Astrocyte of the hippocampus (primary cell): ENCODE measurements around the gene CD22.
"Not testable (repeated sequence)": the region's sequence is repeated elsewhere in the genome, so short reads cannot be mapped to it uniquely, and the experiment has no call there.

Source experiments
- DNase-seq: peaks from one replicate; pipeline ENCODE4 v3.0.0; 2011; ENCODE audit warnings: low read depth, low spot score

CD22 gene

DNA sequence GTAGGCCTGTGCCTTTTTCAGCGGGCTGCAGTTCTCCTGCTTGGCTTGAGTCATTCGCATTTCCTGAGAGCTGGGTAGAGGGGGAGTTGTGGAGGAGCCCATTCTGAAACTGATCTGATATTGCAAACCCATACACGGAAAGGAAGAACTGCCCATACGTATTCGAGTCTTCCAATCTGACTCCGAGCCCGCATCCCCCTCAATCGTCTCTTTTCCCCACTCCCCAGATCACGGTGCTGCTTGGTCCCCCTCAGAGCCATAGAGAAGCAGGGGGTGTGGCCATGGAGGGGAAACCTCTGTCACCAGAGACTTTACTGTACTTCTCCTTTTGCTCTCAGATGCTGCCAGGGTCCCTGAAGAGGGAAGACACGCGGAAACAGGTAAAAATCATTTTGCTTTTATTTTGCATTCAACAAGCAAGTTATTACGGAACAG is at the start of gene CD22:
Gene CD22 (plus strand): TSS at position 337 of the 435 bp plus-strand sequence. CDS start 2,854 bp downstream, outside the sequence.
- no peak for DNase-seq

DNA sequence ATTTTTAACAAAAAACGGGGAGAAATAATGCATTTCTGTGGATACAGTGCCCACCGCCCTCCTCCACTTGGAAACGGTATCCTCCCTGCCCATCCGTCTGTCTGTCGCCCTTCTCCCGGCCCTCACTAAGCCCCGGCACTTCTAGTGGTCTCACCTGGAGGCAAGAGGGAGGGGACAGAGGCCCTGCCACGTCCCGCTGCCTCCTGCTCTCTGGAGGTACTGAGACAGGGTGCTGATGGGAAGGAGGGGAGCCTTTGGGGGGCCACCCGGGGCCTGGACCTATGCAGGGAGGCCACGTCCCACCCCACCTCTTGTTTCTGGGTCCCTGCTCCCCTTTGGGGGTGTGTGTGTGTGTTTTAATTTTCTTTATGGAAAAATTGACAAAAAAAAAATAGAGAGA is 49.6 kb upstream of the CD22 start:
- no peak for DNase-seq

DNA sequence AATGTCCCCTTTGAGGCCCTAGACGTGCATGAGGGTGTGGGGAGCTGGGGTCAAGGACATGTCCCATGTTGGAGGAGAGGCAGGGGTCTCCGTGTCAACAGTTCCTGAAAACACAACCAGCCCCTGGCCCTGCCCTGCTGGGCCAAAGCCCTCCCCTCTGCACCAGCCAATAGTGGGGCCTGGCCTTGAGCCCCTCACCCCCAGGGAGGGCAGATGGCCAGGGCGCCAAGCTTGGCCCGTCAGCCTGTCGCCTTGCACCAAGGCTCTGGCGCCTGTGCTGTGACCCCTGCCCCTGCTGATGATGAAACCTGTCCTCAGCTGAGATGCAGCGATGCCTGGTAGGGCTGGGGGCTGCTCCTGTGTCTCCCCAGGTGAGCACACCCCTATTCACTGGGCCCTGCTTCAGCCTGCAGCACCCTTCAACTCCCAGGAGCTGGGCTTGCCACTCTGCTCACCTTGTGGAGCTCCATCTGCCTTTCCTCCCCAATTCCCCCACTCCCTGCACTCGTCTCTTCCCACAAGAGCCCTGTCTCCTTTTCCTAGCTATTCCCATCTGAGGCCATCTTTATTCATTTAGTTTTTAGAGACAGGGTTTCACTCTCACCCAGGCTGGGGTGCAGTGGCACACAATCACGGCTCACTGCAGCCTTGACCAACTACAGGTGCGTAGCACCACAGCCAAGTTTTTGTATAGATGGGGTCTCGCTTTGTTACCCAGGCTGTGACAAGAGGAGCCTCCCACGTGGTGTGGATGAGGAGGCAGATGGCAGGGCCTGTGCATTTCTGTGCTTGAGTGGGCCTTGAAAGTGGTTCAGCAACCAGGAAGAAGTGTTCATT is 48.8 kb upstream of the CD22 start:
- no peak for DNase-seq

DNA sequence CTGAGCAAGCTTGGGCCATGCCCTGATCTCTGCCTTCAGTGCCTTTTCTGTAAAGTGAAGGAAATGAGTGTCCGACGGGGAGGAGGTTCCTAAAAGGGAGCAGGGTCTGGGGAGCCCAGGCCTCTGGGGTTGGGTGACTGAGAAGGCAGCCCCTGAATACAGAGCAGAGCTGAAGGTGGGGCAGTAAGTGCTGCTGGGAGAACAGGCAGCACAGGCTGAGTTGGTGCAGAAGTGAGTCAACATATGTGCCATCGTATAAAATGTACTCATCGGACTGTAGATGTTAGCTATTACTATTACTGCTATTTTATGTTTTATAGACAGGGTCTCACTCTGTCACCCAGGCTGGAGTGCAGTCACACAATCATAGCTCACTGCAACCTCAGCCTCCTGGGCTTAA is 47.7 kb upstream of the CD22 start:
- no peak for DNase-seq

DNA sequence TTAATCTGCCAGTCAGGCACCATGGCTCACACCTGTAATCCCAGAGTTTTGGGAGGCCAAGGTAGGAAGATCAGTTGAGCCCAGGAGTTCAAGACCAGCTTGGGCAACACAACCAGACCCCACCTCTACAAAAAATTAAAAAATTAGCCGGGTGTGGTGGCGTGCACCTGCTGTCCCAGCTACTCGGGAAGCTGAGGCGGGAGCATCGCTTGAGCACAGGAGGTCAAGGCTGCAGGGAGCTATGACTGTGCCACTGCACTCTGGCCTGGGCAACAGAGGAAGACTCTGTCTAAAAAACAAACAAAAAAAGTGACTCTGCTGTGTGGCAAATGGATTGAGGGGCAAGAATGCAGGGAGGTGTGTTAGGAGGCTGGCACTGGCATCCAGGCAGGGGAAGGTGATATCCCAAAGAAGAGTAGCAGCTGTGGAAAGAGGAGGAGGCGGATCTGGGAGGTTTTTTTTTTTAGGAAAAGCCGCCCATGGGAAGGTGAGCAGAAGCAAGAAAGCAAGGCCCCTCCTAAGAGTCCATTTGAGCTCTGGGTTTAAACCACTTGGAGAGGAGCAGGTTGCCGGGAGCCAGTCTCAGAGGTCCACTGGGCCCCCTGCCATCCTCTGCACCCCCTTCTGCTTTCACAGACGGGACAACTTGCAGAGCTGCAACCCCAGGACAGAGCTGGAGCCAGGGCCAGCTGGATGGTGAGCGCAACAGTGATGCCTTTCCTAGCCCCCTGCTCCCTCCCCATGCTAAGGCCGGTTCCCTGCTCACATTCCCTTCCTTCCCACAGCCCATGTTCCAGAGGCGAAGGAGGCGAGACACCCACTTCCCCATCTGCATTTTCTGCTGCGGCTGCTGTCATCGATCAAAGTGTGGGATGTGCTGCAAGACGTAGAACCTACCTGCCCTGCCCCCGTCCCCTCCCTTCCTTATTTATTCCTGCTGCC is 44.6 kb upstream of the CD22 start:
- no peak for DNase-seq

DNA sequence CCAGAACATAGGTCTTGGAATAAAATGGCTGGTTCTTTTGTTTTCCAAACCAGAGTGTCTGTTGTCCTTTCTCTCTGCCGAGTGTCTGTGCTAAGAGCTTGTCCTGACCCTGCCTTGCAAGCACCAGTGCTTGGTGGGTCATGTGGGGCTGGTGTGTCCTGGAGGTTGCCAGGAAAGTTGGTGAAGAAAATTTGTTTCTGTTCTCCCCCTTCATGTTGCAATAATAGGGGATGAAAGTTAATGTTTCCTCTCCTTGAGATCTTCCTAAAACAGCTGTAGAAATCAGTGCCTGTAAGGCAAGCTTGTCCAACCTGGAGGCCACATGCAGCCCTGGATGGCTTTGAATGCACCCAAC is 43.9 kb upstream of the CD22 start:
- DNase-seq: no peak

DNA sequence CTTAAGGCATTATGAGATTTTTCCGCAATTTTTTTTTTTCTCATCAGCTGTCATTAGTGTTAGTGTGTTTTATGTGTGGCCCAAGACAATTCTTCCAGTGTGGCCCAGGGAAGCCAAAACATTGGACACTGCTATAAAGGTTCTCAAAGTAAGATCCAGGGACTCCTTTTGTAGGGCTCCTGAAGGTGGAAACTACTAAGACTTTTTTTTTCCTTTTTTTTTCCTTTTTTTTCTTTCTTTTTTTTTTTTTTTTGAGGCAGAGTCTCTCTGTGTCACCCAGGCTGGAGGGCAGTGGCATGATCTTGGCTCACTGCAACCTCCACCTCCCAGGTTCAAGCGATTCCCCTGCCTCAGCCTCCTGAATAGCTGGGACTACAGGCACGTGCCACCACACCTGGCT is 43.5 kb upstream of the CD22 start:
- not testable (repeated sequence) for DNase-seq

DNA sequence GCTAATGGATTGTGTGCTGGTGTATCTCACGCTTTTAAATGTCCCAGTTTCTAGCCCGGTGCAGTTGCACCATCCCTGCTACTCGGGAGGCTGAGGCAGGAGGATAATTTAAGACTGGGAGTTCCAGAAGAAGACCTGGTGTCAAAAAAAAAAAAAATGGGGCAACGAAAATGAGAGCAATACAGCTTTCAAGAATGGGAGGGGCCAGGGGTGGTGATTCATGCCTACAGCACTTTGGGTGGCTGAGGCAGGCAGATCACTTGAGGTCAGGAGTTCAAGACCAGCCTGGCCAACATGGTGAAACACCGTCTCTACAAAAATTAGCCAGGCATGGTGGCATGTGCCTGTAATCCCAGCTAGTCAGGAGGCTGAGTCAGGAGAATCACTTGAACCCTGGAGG is 42.9 kb upstream of the CD22 start:
- DNase-seq: not testable (repeated sequence)

DNA sequence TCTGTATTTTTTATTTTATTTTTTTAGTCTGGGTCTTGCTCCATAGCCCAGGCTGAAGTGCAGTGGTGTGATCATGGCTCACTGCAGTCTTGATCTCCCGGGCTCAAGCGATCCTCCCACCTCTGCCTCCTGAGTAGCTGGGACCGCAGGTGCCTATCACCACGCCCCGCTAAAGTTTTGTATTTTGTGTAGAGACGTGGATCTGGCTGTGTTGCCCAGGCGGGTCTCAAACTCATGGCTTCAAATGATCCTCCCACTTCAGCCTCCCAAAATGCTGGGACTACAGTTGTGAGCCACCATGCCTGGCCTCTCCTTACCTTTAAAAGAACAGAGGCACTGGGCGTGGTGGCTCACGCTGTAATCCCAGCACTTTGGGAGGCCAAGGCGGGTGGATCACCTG is 41.3 kb upstream of the CD22 start:
- DNase-seq: no peak

DNA sequence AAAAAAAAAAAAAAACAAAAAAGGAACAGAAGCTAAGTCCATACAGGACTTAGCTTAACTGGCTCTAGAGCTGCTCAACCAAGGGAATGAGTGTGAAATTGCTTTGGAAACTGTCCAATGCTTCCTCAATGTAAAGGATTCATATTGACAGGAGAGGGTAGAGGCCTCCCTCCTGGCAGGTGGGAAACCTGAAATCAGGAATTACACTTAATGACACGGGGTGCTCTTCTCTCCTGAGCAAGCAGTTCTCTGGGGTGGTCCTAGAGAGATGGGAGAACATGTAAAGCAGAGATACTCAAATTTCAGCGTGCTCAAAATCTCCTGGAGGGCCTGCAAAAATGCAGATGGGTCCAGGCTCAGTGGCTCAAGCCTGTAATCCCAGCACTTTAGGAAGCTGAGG is 40.7 kb upstream of the CD22 start:
- no peak for DNase-seq

DNA sequence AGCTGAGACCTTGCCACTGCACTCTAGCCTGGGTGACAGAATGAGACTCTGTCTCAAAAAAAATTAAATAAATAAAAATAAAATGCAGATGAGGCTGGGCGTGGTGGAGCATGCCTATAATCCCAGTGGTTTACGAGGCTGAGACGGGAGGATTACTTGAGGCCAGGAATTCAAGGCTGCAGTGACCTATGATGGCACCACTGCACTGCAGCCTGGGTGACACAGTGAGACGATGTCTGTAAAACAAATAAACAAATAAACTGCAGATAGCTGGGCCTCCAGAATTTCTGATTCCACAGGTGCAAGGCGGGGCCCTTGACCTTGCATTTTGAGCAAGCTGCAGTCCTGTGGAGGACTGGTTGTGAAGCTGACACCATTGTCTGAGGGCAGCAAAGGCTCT is 40.1 kb upstream of the CD22 start:
- DNase-seq: no peak

DNA sequence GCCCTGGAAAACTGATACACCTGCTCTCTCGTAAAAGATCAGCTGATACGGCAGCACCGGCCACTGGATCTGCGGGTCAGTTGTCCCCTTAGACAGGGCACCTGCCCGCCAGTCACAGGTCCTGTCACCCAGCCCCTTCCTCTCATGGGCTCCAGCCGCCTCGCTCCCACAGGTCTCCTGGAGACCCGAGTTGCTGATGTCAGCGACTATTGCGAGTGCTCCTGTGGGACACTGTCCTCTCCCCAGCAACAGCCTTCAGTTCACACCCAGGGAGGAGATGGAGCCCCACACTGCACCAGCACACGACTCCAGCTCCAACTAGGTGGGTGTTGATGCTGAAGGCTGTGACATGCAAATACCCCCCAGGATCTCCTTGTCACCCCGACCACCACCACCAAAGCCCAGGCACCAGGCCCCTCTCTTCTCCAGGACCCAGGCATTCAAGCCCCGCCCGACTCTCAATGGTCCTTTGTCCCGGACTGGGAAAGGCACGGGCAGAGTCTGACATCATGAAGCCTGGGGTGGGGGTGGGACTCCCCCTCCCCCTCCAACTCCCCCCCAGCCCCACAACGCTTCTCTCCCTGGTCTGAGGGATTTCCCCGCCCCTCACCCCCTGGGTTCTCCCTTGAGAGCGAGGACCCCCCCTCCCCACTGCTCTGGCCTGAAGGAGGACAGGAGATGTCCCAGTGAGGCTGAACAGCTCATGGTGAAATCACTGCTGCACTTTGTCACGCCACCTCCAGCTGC is 38.4 kb upstream of the CD22 start:
- DNase-seq: no peak

DNA sequence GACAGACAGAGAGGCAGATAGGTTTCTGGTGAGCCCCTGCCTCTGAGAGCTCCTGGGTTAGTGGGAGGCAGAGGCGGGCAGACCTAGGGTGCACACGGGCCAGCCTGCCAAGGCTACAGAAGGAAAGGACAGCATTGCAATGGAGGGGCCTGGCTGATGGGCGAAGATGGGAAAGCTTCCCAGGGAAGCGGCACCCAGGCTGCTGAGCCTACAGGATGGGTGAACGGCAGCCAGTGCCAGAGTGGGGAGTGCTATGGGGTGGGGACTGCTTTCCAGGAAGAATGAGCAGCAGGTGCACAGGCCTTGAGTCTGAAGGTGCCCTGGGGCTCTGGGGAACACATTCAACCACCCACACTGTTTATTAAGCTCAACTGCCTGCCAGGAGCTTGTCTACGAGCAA is 37.7 kb upstream of the CD22 start:
- no peak for DNase-seq

DNA sequence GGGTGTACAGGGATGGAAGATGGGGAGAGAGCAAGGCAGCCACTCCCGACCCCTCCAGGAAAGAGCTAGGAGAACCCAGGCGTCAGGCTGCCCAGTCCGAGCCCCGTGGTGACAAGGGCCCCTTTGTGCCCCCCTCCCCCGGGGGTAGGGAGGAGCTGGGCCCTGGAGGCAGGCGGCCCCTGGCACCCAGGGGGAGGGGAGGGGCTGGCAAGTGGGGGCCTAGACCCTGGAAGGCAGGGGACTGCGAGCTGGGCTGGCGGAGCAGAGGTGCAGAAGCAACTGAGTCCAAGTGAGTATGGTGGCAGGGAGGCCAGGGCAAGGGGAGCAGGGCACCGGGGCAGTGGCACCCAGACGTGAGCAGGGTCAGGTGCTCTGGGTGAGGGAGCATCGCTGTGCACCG is 37.1 kb upstream of the CD22 start, which contains the start of gene MAG:
Gene MAG (plus strand): TSS at position 246 of the 400 bp plus-strand sequence. CDS start 3,248 bp downstream, outside the sequence.
- DNase-seq: no peak

DNA sequence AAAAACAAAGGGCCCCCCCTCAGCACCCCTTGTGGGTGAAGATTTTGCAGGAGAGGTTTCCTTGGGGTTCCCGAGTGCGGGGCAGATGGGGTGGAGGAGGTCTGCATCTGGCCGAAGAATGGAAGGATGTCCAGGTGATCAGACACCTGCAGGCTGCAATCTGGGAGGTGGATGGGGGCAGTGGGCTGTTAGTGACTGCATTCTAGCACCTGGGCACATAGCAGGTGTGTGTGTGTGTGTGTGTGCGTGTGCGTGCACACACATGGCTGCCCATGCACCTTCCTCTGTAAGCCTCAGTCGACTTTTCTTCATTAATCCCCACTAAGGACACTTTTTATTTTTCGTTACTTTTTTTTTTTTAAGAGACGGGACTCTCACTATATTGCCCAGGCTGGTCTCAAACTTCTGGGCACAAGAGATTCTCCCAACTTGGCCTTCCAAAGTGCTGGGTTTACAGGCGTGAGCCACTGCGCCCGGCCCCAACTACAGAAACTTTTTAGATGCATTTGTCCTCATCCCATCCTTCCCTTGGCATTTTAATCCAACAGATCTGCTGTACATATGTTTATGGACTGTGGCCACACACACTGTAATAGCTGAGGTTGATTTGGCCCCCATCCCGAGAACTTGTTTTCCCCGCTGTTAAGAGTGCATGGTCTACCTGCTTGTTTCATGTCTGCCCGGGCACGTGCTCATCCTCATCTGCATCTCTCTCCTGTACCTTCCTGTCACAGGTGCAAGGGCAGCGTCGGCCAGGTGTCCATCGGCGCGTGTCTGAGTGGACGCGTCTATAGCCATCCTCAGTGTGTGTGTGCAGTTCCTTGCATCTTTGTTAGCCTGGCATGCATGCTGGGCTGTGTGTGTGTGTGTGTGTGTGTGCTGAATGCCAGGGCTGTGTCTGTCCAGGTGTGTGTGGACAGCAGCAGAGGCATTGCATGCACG is 36.3 kb upstream of the CD22 start:
- no peak for DNase-seq

DNA sequence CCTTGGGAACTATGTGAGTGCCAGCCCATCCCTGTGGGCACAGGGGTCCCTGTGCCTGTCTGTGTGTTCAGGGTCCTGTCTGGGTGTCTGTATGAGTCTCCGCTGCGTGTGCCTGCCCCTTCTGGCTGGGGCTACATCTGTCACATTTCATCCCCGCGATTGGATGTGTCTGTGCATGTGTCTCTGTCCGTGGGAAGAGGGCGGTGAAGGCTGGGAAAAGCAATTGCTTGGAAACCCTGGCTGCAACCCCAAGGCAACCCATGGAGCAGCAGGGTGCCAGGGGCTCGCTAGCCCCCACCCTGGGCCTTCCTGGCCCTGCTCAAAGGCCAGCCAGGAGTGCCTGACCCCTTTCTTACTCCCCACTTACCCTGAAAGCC is 35.6 kb upstream of the CD22 start:
- no peak for DNase-seq

DNA sequence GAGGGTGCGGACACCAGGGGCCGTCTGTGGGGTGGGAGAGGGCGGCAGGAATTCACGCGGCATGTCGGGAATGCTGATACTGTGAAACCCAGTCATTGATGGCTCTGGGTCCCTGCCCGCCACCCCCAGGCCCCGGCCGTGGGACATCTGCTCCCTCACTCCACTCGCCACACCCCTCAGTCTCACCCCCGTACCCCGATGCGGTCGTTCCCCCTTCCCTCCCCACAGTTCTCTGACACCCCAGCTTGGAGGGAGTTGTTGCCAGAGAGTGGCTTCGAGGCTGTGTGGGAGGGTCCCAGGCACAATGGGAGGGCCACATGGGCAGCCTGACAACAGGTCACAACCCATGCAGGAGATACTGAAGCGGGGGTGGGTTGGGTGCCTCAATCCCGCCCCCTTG is 35.2 kb upstream of the CD22 start:
- DNase-seq: no peak

DNA sequence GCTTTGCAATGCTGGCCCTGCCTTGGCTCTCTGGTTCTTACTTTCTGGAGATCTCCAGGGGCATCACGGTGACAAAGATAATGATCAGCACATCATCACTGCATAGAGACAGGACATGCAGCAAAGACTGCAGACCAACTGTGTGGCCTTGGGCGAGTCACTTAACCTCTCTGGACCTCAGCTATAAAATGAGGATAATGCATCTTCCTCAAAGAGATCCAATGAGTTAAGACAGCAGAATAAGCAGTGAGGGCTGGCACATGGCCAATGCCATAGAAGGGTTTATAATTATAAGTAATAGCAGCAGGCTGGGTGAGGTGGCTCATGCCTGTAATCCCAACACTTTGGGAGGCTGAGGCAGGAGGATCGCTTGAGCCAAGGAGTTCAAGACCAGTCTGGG is 34.7 kb upstream of the CD22 start:
- DNase-seq: no peak

DNA sequence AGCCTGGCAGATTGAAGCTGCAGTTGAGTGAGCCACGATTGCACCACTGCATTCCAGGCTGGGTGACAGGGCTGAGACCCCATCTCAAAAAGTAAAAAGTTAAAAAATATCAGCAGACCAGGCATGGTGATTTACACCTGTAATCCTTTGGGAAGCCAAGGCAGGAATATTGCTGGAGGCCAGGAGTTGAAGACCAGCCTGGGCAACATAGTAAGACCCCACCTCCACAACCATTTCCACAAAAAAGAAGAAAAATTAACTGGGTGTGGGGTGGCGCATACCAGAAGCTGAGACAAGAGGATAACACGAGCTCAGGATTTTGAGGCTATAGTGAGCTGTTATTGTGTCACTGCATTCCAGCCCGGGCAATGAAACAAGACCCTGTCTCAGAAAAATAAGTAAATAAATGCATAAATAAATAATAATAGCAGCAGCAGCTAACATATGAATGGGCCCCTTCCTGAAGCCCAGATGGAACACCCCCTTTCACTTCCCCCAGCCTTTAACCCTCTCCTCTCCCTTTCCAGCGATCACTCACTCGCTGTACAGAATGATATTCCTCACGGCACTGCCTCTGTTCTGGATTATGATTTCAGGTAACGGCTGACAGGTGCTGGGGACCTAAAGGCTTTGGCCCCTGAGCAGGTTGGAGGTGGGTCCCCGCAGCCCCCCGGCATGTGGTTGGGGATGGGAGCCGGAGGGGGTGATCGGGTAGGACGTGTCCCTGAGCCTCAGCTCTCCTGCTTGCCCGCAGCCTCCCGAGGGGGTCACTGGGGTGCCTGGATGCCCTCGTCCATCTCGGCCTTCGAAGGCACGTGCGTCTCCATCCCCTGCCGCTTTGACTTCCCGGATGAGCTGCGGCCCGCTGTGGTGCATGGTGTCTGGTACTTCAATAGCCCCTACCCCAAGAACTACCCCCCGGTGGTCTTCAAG is 33.9 kb upstream of the CD22 start:
- no peak for DNase-seq
